H1 (cell line): Measurements from ENCODE around the gene JAK2.
"Not testable (repeated sequence)": the region's sequence is repeated elsewhere in the genome, so short reads cannot be mapped to it uniquely, and the experiment has no call there.

Experiments
- BACH1 ChIP-seq: IDR thresholded peaks from 2 replicates; pipeline ENCODE4 v1.6.1; 2012; ENCODE audit warnings: low read length, improper control_type of control experiment
- CTCF ChIP-seq, 3 experiments: IDR thresholded peaks; 1 replicate in 2 of 3; 2 replicates in 1 of 3; pipeline versions ENCODE4 v1.5.1 to v1.6.1; 2011; ENCODE audit warnings: low read length in 3 of 3, mild to moderate bottlenecking in 3 of 3, inconsistent platforms in 2 of 3, low read depth in 1 of 3, moderate library complexity in 1 of 3; ENCODE audit not compliant: insufficient read depth in 1 of 3; ENCODE audit errors: control extremely low read depth in 1 of 3
- EP300 ChIP-seq, 2 experiments: IDR thresholded peaks; 1 replicate in 1 of 2; 2 replicates in 1 of 2; pipeline ENCODE4 v1.6.1; 2011 to 2012; ENCODE audit warnings: low read depth in 2 of 2, low read length in 2 of 2, mild to moderate bottlenecking in 2 of 2, borderline replicate concordance in 1 of 2, inconsistent platforms in 1 of 2, moderate library complexity in 1 of 2
- GABPA ChIP-seq: IDR thresholded peaks from 2 replicates; pipeline ENCODE4 v1.6.1; 2011; ENCODE audit warnings: mild to moderate bottlenecking, low read length, moderate library complexity, borderline replicate concordance; ENCODE audit not compliant: insufficient read depth
- POLR2A ChIP-seq, 2 experiments: IDR thresholded peaks; 1 replicate in 1 of 2; 2 replicates in 1 of 2; pipeline ENCODE4 v1.6.1; 2011; ENCODE audit warnings: low read depth in 2 of 2, low read length in 2 of 2, mild to moderate bottlenecking in 2 of 2; ENCODE audit errors: control extremely low read depth in 1 of 2
- POLR2AphosphoS5 ChIP-seq: IDR thresholded peaks from 2 replicates; pipeline ENCODE4 v1.6.1; 2011; ENCODE audit warnings: low read depth, low read length
- RAD21 ChIP-seq, 2 experiments: IDR thresholded peaks in 1 of 2; conservative IDR thresholded peaks in 1 of 2; 2 replicates each; pipeline ENCODE4 v1.6.1; 2011; ENCODE audit warnings: low read depth in 2 of 2, low read length in 2 of 2, improper control_type of control experiment in 1 of 2, inconsistent platforms in 1 of 2, mild to moderate bottlenecking in 1 of 2, moderate library complexity in 1 of 2
- RFX5 ChIP-seq: IDR thresholded peaks from 2 replicates; pipeline ENCODE4 v1.6.1; 2011; ENCODE audit warnings: low read depth, low read length, improper control_type of control experiment, borderline replicate concordance
- TAF1 ChIP-seq: IDR thresholded peaks from 2 replicates; pipeline ENCODE4 v1.6.1; 2011; ENCODE audit warnings: mild to moderate bottlenecking, low read depth, low read length

- TF ChIP-seq CTCF (IDR thresholded peaks at IDR 0.05; ENCODE audit: control extremely low read depth in 1 of 3, insufficient read depth in 1 of 3, low read depth in 1 of 3, low read length in 3 of 3); POLR2AphosphoS5; EP300 (IDR thresholded peaks at IDR 0.05; ENCODE audit: borderline replicate concordance in 1 of 2, low read depth in 2 of 2, low read length in 2 of 2); POLR2A (IDR thresholded peaks at IDR 0.05; ENCODE audit: control extremely low read depth in 1 of 2, low read depth in 2 of 2, low read length in 2 of 2); RFX5; TAF1; GABPA; RAD21 (IDR thresholded peaks at IDR 0.05 in 1 of 2, conservative IDR thresholded peaks at IDR 0.05 in 1 of 2; ENCODE audit: low read depth in 2 of 2, low read length in 2 of 2); BACH1: not testable (repeated sequence)
Measured at GRCh38 chr9:4942042-4942691, 42.9 kb upstream of the JAK2 start.
